A673 (cell line): Measurements from ENCODE around the gene CAD. TPM values are rescaled to one million over a fixed set of nuclear protein-coding genes. Genes with fewer than 3 reads are reported as not detected.

ENCODE experiments used
- BruUV-seq: library from RNA; stranded (reverse); fragments of 400-500 nt; replicated peaks from 2 replicates; lab custom pipeline; 2021; lab: Mats Ljungman, UMichigan
- CTCF ChIA-PET: fragments of 300-600 bp; sonication (Branson Sonifier 250); formaldehyde crosslinking; loops from one replicate; lab custom pipeline; 2022; ENCODE audit warnings: antibody characterized with exemption; lab: Charles Lee
- POLR2A ChIA-PET: fragments of 300-600 bp; sonication (Branson Sonifier 250); formaldehyde crosslinking; loops from one replicate; lab custom pipeline; 2022; ENCODE audit warnings: antibody characterized with exemption; ENCODE audit not compliant: low non-redundant PET; lab: Charles Lee
- DNase-seq: peaks from one replicate; pipeline ENCODE4 v3.0.0-alpha.2; 2015; ENCODE audit warnings: low spot score
- H3K27ac ChIP-seq: fragments of 200-600 bp; sonication (generic); 2 replicates; pipeline ENCODE4 v1.5.1; 2016; ENCODE audit warnings: mixed run types, low read depth, mild to moderate bottlenecking, mixed read lengths, antibody characterized with exemption, low read length; ENCODE audit not compliant: poor library complexity, severe bottlenecking
- H3K27me3 ChIP-seq: fragments of 200-600 bp; sonication (generic); replicated peaks from 2 replicates; pipeline ENCODE4 v1.6.1; 2017; ENCODE audit warnings: mixed run types, low read depth, mild to moderate bottlenecking, mixed read lengths, antibody characterized with exemption, low read length; ENCODE audit not compliant: insufficient read depth, poor library complexity
- H3K36me3 ChIP-seq: fragments of 200-600 bp; sonication (generic); 2 replicates; pipeline ENCODE4 v1.6.1; 2016; ENCODE audit warnings: mixed run types, mild to moderate bottlenecking, mixed read lengths, antibody characterized with exemption, low read length; ENCODE audit not compliant: insufficient read depth, poor library complexity, severe bottlenecking
- H3K4me1 ChIP-seq: fragments of 200-600 bp; sonication (generic); 2 replicates; pipeline ENCODE4 v1.6.1; 2017; ENCODE audit warnings: mixed run types, mild to moderate bottlenecking, mixed read lengths, antibody characterized with exemption, low read length; ENCODE audit not compliant: insufficient read depth, poor library complexity, severe bottlenecking
- H3K4me3 ChIP-seq: fragments of 200-600 bp; sonication (generic); 2 replicates; pipeline ENCODE4 v1.5.1; 2016; ENCODE audit warnings: low read depth, mixed run types, mild to moderate bottlenecking, mixed read lengths, low read length; ENCODE audit not compliant: poor library complexity, severe bottlenecking
- H3K9me3 ChIP-seq: fragments of 200-600 bp; sonication (generic); 2 replicates; pipeline ENCODE4 v1.6.1; 2016; ENCODE audit warnings: mixed run types, low read depth, mild to moderate bottlenecking, mixed read lengths, antibody characterized with exemption, low read length; ENCODE audit not compliant: poor library complexity, severe bottlenecking
- CTCF ChIP-seq: fragments of 300-800, 200-600 bp; sonication (generic); conservative IDR thresholded peaks from 2 replicates; pipeline ENCODE4 v1.5.1; 2017; ENCODE audit warnings: low read depth, mild to moderate bottlenecking, antibody characterized with exemption, low read length, moderate library complexity, mixed read lengths
- EZH2 ChIP-seq: fragments of 200-600 bp; sonication (generic); IDR thresholded peaks from 2 replicates; pipeline ENCODE4 v1.6.1; 2017; ENCODE audit warnings: borderline replicate concordance, low read depth, mild to moderate bottlenecking, mixed read lengths, antibody characterized with exemption, low read length; ENCODE audit not compliant: poor library complexity, severe bottlenecking
- intact Hi-C: fragments of 100-400 bp; cut with micrococcal nuclease; formaldehyde crosslinking; loops from one replicate; pipeline ENCODE4 v1.10.0; 2022; ENCODE audit not compliant: unreplicated experiment
- total RNA-seq: library from RNA; stranded (reverse); gene quantifications from 2 replicates; pipeline ENCODE4 v1.2.3, GENCODE V29; 2021

The CAD gene
- total RNA-seq, 1 experiment from 2014 or later = 194 TPM

- H3K9me3 ChIP-seq = no peaks in the 10 kb centered on the region
- intact Hi-C loops = no loop called here
- DNase-seq = no peak
- TF ChIP-seq CTCF = no peak
- no peak for TF ChIP-seq EZH2
- no TSS peak for BruUV-seq
- CTCF ChIA-PET = no interaction called here
- no peak overlapping the region for H3K4me3 ChIP-seq
- H3K27ac ChIP-seq = no peak overlapping the region
- no peaks in the 10 kb centered on the region for H3K27me3 ChIP-seq
- POLR2A ChIA-PET = no interaction called here
- no peaks in the 10 kb centered on the region for H3K4me1 ChIP-seq
- peaks cover 18% of the 10 kb centered on the region for H3K36me3 ChIP-seq
Observed at GRCh38 chr2:27255187-27255586, 38.0 kb downstream of the CAD start.

- H3K27ac ChIP-seq = no peak overlapping the region
- no peak for DNase-seq
- ChIA-PET POLR2A (no interaction called here), CTCF (no interaction called here)
- H3K36me3 ChIP-seq = peaks cover 18% of the 10 kb centered on the region
- TF ChIP-seq EZH2 (no peak), CTCF (no peak)
- no peaks in the 10 kb centered on the region for H3K27me3 ChIP-seq
- no peaks in the 10 kb centered on the region for H3K4me1 ChIP-seq
- intact Hi-C loops = no loop called here
- no TSS peak for BruUV-seq
- no peaks in the 10 kb centered on the region for H3K9me3 ChIP-seq
- no peak overlapping the region for H3K4me3 ChIP-seq
Observed at GRCh38 chr2:27255660-27256059, 38.5 kb downstream of the CAD start.

GRCh38 chr2:27256855-27257454 lies 39.8 kb downstream of the CAD start:
- DNase-seq = no peak
- no peaks in the 10 kb centered on the region for H3K27me3 ChIP-seq
- H3K27ac ChIP-seq = no peak overlapping the region
- no peaks in the 10 kb centered on the region for H3K9me3 ChIP-seq
- intact Hi-C loops = no loop called here
- H3K36me3 ChIP-seq = peaks cover 18% of the 10 kb centered on the region
- no peaks in the 10 kb centered on the region for H3K4me1 ChIP-seq
- TF ChIP-seq EZH2 (no peak), CTCF (no peak)
- no peak overlapping the region for H3K4me3 ChIP-seq
- POLR2A ChIA-PET = no interaction called here
- no TSS peak for BruUV-seq
- CTCF ChIA-PET = no interaction called here
